Upper lobe of left lung (tissue), 4 donors: ENCODE data around the gene RNF207.

Experiments used
- EP300 ChIP-seq, 4 donors: sonication (generic); formaldehyde crosslinking; IDR thresholded peaks; one replicate each; pipeline ENCODE4 v1.5.1; 2017; ENCODE audit warnings: antibody characterized with exemption in 4 of 4, control low read depth in 2 of 4
- POLR2A ChIP-seq, 4 donors: fragments of 450-650 bp; IDR thresholded peaks; one replicate each; pipeline ENCODE4 v1.5.1; 2016 to 2017; ENCODE audit warnings: antibody characterized with exemption in 4 of 4, mild to moderate bottlenecking in 2 of 4
- POLR2AphosphoS5 ChIP-seq, 2 donors: sonication (generic); formaldehyde crosslinking; IDR thresholded peaks; one replicate each; pipeline ENCODE4 v1.5.1; 2017; ENCODE audit warnings: antibody characterized with exemption in 2 of 2
- TF ChIP-seq, protein P1 (sequence below), 6 experiments: fragments of 450-650 bp in 4 of 6; fragments of 200-600 bp in 2 of 6; sonication (generic) in 2 of 6; IDR thresholded peaks; one replicate each; pipeline ENCODE4 v1.5.1; 2016 to 2019; ENCODE audit warnings: antibody characterized with exemption in 6 of 6

DNA sequence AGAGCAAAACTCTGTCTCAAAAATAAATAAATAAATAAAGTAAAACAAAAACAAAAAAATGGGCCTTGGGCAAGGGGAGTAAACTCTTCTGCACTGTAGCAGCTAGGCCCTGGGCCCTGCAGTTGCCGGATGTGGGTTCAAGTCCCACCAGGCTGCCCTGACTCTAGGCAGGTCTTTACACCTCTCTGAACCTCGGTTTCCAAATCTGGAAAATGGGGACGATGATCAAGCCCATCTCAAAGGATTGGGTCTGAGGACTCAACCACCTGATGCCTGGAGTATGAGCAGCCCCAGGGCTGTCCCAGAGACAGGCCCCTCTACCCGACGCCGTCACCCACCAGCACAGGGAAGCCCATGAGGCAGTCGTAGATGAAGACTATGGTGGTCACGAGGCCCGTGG is 47.5 kb downstream of the RNF207 start:
- TF ChIP-seq, protein P1, sequence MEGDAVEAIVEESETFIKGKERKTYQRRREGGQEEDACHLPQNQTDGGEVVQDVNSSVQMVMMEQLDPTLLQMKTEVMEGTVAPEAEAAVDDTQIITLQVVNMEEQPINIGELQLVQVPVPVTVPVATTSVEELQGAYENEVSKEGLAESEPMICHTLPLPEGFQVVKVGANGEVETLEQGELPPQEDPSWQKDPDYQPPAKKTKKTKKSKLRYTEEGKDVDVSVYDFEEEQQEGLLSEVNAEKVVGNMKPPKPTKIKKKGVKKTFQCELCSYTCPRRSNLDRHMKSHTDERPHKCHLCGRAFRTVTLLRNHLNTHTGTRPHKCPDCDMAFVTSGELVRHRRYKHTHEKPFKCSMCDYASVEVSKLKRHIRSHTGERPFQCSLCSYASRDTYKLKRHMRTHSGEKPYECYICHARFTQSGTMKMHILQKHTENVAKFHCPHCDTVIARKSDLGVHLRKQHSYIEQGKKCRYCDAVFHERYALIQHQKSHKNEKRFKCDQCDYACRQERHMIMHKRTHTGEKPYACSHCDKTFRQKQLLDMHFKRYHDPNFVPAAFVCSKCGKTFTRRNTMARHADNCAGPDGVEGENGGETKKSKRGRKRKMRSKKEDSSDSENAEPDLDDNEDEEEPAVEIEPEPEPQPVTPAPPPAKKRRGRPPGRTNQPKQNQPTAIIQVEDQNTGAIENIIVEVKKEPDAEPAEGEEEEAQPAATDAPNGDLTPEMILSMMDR (IDR thresholded peaks at IDR 0.05), result no peak
- no peak for TF ChIP-seq POLR2A (IDR thresholded peaks at IDR 0.05)
- TF ChIP-seq POLR2AphosphoS5 (IDR thresholded peaks at IDR 0.05), result no peak
- TF ChIP-seq EP300 (IDR thresholded peaks at IDR 0.05), result no peak
